Osteoblast (primary cell): Measurements from ENCODE around the gene SNX1. TPM values are rescaled to one million over a fixed set of nuclear protein-coding genes. Genes with fewer than 3 reads are reported as not detected.

Source experiments
- DNase-seq: peaks from one replicate; pipeline ENCODE4 v3.0.0; 2011; ENCODE audit warnings: low spot score, mixed read lengths; ENCODE audit not compliant: insufficient read length; ENCODE audit errors: missing footprints
- H2AFZ ChIP-seq: 2 replicates; pipeline ENCODE4 v1.6.0; 2011; ENCODE audit warnings: mild to moderate bottlenecking, low read length
- H3K27ac ChIP-seq: 2 replicates; pipeline ENCODE4 v1.5.1; 2011; ENCODE audit warnings: mild to moderate bottlenecking, low read depth, low read length, moderate library complexity
- H3K27me3 ChIP-seq: 2 replicates; pipeline ENCODE4 v1.6.0; 2012; ENCODE audit warnings: mild to moderate bottlenecking, control low read depth, inconsistent platforms, low read length, moderate library complexity; ENCODE audit not compliant: insufficient read depth
- H3K36me3 ChIP-seq: 2 replicates; pipeline ENCODE4 v1.5.1; 2011; ENCODE audit warnings: mild to moderate bottlenecking, low read length, control low read depth, moderate library complexity; ENCODE audit not compliant: insufficient read depth
- H3K4me1 ChIP-seq: 2 replicates; pipeline ENCODE4 v1.5.1; 2011; ENCODE audit warnings: mild to moderate bottlenecking, low read length, control low read depth, moderate library complexity; ENCODE audit not compliant: insufficient read depth
- H3K4me2 ChIP-seq: 2 replicates; pipeline ENCODE4 v1.6.0; 2011; ENCODE audit warnings: mild to moderate bottlenecking, low read length; ENCODE audit not compliant: insufficient read depth
- H3K4me3 ChIP-seq: fragments of 200-600 bp; sonication (generic); 3 replicates; pipeline ENCODE4 v1.5.1; 2012; ENCODE audit warnings: mild to moderate bottlenecking, low read length, inconsistent platforms; ENCODE audit not compliant: insufficient read depth
- H3K79me2 ChIP-seq: 2 replicates; pipeline ENCODE4 v1.6.0; 2012; ENCODE audit warnings: mild to moderate bottlenecking, low read length, control low read depth, inconsistent platforms; ENCODE audit not compliant: insufficient read depth
- H3K9me3 ChIP-seq: 2 replicates; pipeline ENCODE4 v1.5.1; 2011; ENCODE audit warnings: low read depth, low read length, control low read depth
- H4K20me1 ChIP-seq: 2 replicates; pipeline ENCODE4 v1.6.0; 2012; ENCODE audit warnings: mild to moderate bottlenecking, low read length, control low read depth; ENCODE audit not compliant: insufficient read depth
- CTCF ChIP-seq: IDR thresholded peaks from 2 replicates; pipeline ENCODE4 v1.5.1; 2011; ENCODE audit warnings: mild to moderate bottlenecking, low read depth, low read length, moderate library complexity; ENCODE audit errors: extremely low read depth
- total RNA-seq: library from RNA; depleted of rRNA; stranded (reverse); fragments of >200 nt; gene quantifications from 2 replicates; pipeline ENCODE4 v1.2.3, GENCODE V29; 2012

SNX1 gene
- total RNA-seq, 1 donor, result 51.0 TPM

GRCh38 chr15:64166102-64166890, 70.5 kb downstream of the SNX1 start:
- Histone ChIP-seq H3K79me2 (peaks cover 15% of the 10 kb centered on the region), H2AFZ (no peak overlapping the region), H3K27me3 (no peaks in the 10 kb centered on the region), H3K9me3 (no peaks in the 10 kb centered on the region), H3K36me3 (peaks cover 11% of the 10 kb centered on the region), H3K27ac (no peak overlapping the region), H4K20me1 (peaks cover 7% of the 10 kb centered on the region), H3K4me1 (peaks cover 18% of the 10 kb centered on the region), H3K4me3 (no peak overlapping the region), H3K4me2 (no peak overlapping the region)
- no peak for DNase-seq
- no peak for TF ChIP-seq CTCF

GRCh38 chr15:64180235-64180824, 84.5 kb downstream of the SNX1 start:
- Histone ChIP-seq H2AFZ (no peak overlapping the region), H3K27ac (no peak overlapping the region), H3K4me3 (no peak overlapping the region), H3K36me3 (peaks cover 34% of the 10 kb centered on the region), H3K4me1 (no peaks in the 10 kb centered on the region), H3K79me2 (no peaks in the 10 kb centered on the region), H3K9me3 (no peaks in the 10 kb centered on the region), H4K20me1 (no peaks in the 10 kb centered on the region), H3K27me3 (no peaks in the 10 kb centered on the region), H3K4me2 (no peak overlapping the region)
- DNase-seq, result no peak
- no peak for TF ChIP-seq CTCF

- Histone ChIP-seq H3K79me2 (no peaks in the 10 kb centered on the region), H3K9me3 (no peaks in the 10 kb centered on the region), H2AFZ (no peak overlapping the region), H3K4me3 (no peak overlapping the region), H3K4me1 (no peaks in the 10 kb centered on the region), H3K4me2 (no peak overlapping the region), H4K20me1 (no peaks in the 10 kb centered on the region), H3K27me3 (no peaks in the 10 kb centered on the region), H3K36me3 (peaks cover 27% of the 10 kb centered on the region), H3K27ac (no peak overlapping the region)
- TF ChIP-seq CTCF, result no peak
- DNase-seq, result no peak
Observed at GRCh38 chr15:64182859-64183370, 87.1 kb downstream of the SNX1 start.

- H3K4me2 ChIP-seq, result no peak overlapping the region
- H3K27ac ChIP-seq, result no peak overlapping the region
- no peak overlapping the region for H3K4me3 ChIP-seq
- H3K27me3 ChIP-seq, result no peaks in the 10 kb centered on the region
- no peaks in the 10 kb centered on the region for H3K79me2 ChIP-seq
- peaks cover 19% of the 10 kb centered on the region for H3K36me3 ChIP-seq
- no peak overlapping the region for H2AFZ ChIP-seq
- H4K20me1 ChIP-seq, result no peaks in the 10 kb centered on the region
- TF ChIP-seq CTCF, result no peak
- no peaks in the 10 kb centered on the region for H3K4me1 ChIP-seq
- no peaks in the 10 kb centered on the region for H3K9me3 ChIP-seq
- DNase-seq, result no peak
Observed at GRCh38 chr15:64185146-64185911, 89.5 kb downstream of the SNX1 start.
